Breast epithelium (tissue), 4 donors: Measurements from ENCODE around the gene NFIX. TPM values are rescaled to one million over a fixed set of nuclear protein-coding genes. Genes with fewer than 3 reads are reported as not detected.
"Not testable (repeated sequence)": the region's sequence is repeated elsewhere in the genome, so short reads cannot be mapped to it uniquely, and the experiment has no call there.

Source experiments
- DNase-seq, 2 donors: peaks; one replicate each; pipeline ENCODE4 v3.0.0-alpha.2; 2019; ENCODE audit warnings: low spot score in 2 of 2
- H3K27ac ChIP-seq, 2 donors: fragments of 200-600 bp; sonication (generic) in 1 of 2; one replicate each; pipeline ENCODE4 v1.5.1; 2016 to 2019; ENCODE audit warnings: mild to moderate bottlenecking in 1 of 2
- H3K27me3 ChIP-seq, 2 donors: fragments of 200-600 bp; sonication (generic) in 1 of 2; one replicate each; pipeline versions ENCODE4 v1.5.1 to v1.6.0; 2017 to 2019; ENCODE audit warnings: control low read depth in 1 of 2, mild to moderate bottlenecking in 1 of 2
- H3K36me3 ChIP-seq: fragments of 200-600 bp; one replicate; pipeline ENCODE4 v1.5.1; 2019
- H3K4me1 ChIP-seq, 2 donors: fragments of 200-600 bp; sonication (generic); one replicate each; pipeline ENCODE4 v1.5.1; 2016 to 2019; ENCODE audit warnings: control low read depth in 1 of 2
- H3K4me3 ChIP-seq, 3 donors: fragments of 200-600 bp; sonication (generic); 1 replicate in 2 of 3; 2 replicates in 1 of 3; pipeline ENCODE4 v1.5.1; 2016 to 2019; ENCODE audit warnings: mild to moderate bottlenecking in 3 of 3, moderate library complexity in 2 of 3
- H3K9me3 ChIP-seq, 2 donors: fragments of 200-600 bp; sonication (generic) in 1 of 2; one replicate each; pipeline ENCODE4 v1.5.1; 2016 to 2019; ENCODE audit warnings: control low read depth in 1 of 2
- CTCF ChIP-seq, 3 donors: fragments of 450-650 bp; IDR thresholded peaks; one replicate each; pipeline ENCODE4 v1.5.1; 2016 to 2017; ENCODE audit warnings: antibody characterized with exemption in 3 of 3, mild to moderate bottlenecking in 3 of 3, moderate library complexity in 3 of 3
- POLR2A ChIP-seq: fragments of 450-650 bp; IDR thresholded peaks from one replicate; pipeline ENCODE4 v1.6.1; 2016; ENCODE audit warnings: antibody characterized with exemption, mild to moderate bottlenecking, moderate library complexity
- POLR2AphosphoS5 ChIP-seq, 3 donors: sonication (generic); formaldehyde crosslinking; IDR thresholded peaks; one replicate each; pipeline ENCODE4 v1.6.1; 2017; ENCODE audit warnings: antibody characterized with exemption in 3 of 3
- intact Hi-C: fragments of 100-400 bp; cut with DNase I; formaldehyde crosslinking; loops from one replicate; pipeline ENCODE4 v1.15.1; 2023; ENCODE audit warnings: low total_unique reads
- total RNA-seq, 3 donors: library from RNA; depleted of rRNA; stranded (reverse); fragments of >200 nt; gene quantifications; one replicate each; pipeline ENCODE4 v1.1.0, GENCODE V29; 2016

NFIX gene
- total RNA-seq, 3 donors from 2014 or later, result 43.6 to 53.9 (median 52.8) TPM

GRCh38 chr19:12974301-12975220 is 20.7 kb upstream of the NFIX start:
- no peaks in the 10 kb centered on the region for H3K36me3 ChIP-seq
- TF ChIP-seq CTCF (IDR thresholded peaks at IDR 0.05) (no peak), POLR2AphosphoS5 (IDR thresholded peaks at IDR 0.05) (no peak), POLR2A (no peak)
- intact Hi-C loops, result no loop called here
- no peak overlapping the region for H3K4me3 ChIP-seq
- no peaks in the 10 kb centered on the region for H3K9me3 ChIP-seq
- H3K27ac ChIP-seq, result peak overlapping the region in 1 of 2 donors; percentile 9
- DNase-seq, result no peak
- no peaks in the 10 kb centered on the region for H3K27me3 ChIP-seq
- H3K4me1 ChIP-seq, result no peaks in the 10 kb centered on the region

- Histone ChIP-seq H3K9me3 (no peaks in the 10 kb centered on the region), H3K27me3 (no peaks in the 10 kb centered on the region), H3K27ac (peak overlapping the region in 1 of 2 donors; percentile 9), H3K4me3 (no peak overlapping the region), H3K36me3 (no peaks in the 10 kb centered on the region), H3K4me1 (no peaks in the 10 kb centered on the region)
- DNase-seq, result no peak
- intact Hi-C loops, result no loop called here
- TF ChIP-seq POLR2AphosphoS5 (IDR thresholded peaks at IDR 0.05) (no peak), POLR2A (no peak), CTCF (IDR thresholded peaks at IDR 0.05) (no peak)
Observed at GRCh38 chr19:12975221-12975741, 20.0 kb upstream of the NFIX start.

- intact Hi-C loops, result loop anchor here (1.0 kb wide), 1 partner anchor 38 kb away; no protein-coding TSS in a partner anchor
Observed at GRCh38 chr19:12976109-12976508, 19.2 kb upstream of the NFIX start.

GRCh38 chr19:12979974-12980373 is 15.3 kb upstream of the NFIX start:
- DNase-seq, result no peak
- TF ChIP-seq POLR2AphosphoS5 (IDR thresholded peaks at IDR 0.05), result no peak
- TF ChIP-seq CTCF (IDR thresholded peaks at IDR 0.05), result no peak
- no peak for TF ChIP-seq POLR2A
- H3K9me3 ChIP-seq, result no peaks in the 10 kb centered on the region
- no peak overlapping the region for H3K4me3 ChIP-seq
- no peak overlapping the region for H3K27ac ChIP-seq
- no peaks in the 10 kb centered on the region for H3K36me3 ChIP-seq
- no peaks in the 10 kb centered on the region for H3K4me1 ChIP-seq
- intact Hi-C loops, result no loop called here
- no peaks in the 10 kb centered on the region for H3K27me3 ChIP-seq

More at GRCh38 chr19:12976109-12976508, 19.2 kb upstream of the NFIX start:
- not testable (repeated sequence) for H3K9me3 ChIP-seq, H3K4me3 ChIP-seq, H3K4me1 ChIP-seq, DNase-seq, H3K27ac ChIP-seq, H3K27me3 ChIP-seq, H3K36me3 ChIP-seq

GRCh38 chr19:12982648-12983047 is 12.6 kb upstream of the NFIX start:
- no peaks in the 10 kb centered on the region for H3K9me3 ChIP-seq
- TF ChIP-seq POLR2A (no peak), CTCF (IDR thresholded peaks at IDR 0.05) (no peak), POLR2AphosphoS5 (IDR thresholded peaks at IDR 0.05) (no peak)
- peaks cover 0 to 7% of the 10 kb centered on the region in 2 donors for H3K4me1 ChIP-seq
- no peak overlapping the region for H3K4me3 ChIP-seq
- H3K27ac ChIP-seq, result peak overlapping the region in 1 of 2 donors; percentile 84
- no peaks in the 10 kb centered on the region for H3K36me3 ChIP-seq
- no peaks in the 10 kb centered on the region for H3K27me3 ChIP-seq
- intact Hi-C loops, result no loop called here
- no peak for DNase-seq
